Measurements from ENCODE around the gene CHST11.

- TF ChIP-seq, protein P1, sequence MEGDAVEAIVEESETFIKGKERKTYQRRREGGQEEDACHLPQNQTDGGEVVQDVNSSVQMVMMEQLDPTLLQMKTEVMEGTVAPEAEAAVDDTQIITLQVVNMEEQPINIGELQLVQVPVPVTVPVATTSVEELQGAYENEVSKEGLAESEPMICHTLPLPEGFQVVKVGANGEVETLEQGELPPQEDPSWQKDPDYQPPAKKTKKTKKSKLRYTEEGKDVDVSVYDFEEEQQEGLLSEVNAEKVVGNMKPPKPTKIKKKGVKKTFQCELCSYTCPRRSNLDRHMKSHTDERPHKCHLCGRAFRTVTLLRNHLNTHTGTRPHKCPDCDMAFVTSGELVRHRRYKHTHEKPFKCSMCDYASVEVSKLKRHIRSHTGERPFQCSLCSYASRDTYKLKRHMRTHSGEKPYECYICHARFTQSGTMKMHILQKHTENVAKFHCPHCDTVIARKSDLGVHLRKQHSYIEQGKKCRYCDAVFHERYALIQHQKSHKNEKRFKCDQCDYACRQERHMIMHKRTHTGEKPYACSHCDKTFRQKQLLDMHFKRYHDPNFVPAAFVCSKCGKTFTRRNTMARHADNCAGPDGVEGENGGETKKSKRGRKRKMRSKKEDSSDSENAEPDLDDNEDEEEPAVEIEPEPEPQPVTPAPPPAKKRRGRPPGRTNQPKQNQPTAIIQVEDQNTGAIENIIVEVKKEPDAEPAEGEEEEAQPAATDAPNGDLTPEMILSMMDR (IDR thresholded peaks at IDR 0.05), result no peak
- TF ChIP-seq POLR2A (IDR thresholded peaks at IDR 0.05), result no peak
Observed at GRCh38 chr12:104701301-104701700, 244.6 kb downstream of the CHST11 start.
